ENCODE data around the gene HECW1. TPM values are rescaled to one million over a fixed set of nuclear protein-coding genes. Genes with fewer than 3 reads are reported as not detected.

The HECW1 gene
- total and polyA plus RNA-seq, 2 of the 8 experiments (the other 6 are each of a cell fraction or from before 2014, with no cell fraction given) = 2.9 to 12.7 TPM

DNA sequence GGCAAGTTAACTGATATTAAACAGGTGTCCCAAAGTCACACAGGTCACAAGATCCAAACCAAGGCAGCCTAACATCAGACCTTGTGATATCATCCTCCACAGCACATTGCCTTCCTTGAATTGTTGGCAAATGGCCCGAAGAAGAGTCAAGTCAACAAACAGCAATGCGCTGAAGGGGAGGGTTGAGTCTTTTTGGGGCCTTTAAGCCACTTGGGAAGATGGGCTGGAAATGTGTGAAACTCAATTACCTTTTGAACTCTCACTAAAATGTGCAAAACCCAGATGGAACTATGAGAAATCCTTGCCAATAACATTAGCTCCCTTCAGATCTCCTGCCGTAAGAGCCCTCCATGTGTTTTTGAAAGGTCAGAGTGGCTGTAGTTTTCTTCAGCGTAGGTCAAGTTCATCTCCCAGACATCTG is 422.6 kb downstream of the HECW1 start (continued):
- TF ChIP-seq ATF2 (IDR thresholded peaks at IDR 0.05; ENCODE audit: low read length) (no peak), TCF12 (IDR thresholded peaks at IDR 0.05; ENCODE audit: low read depth, low read length) (no peak), ASH2L (IDR thresholded peaks at IDR 0.05; ENCODE audit: low read length) (no peak), NRF1 (IDR thresholded peaks at IDR 0.05; ENCODE audit: low read depth, low read length) (no peak), SIRT6 (IDR thresholded peaks at IDR 0.05; ENCODE audit: low read length) (no peak), MAFK (IDR thresholded peaks at IDR 0.05; ENCODE audit: low read depth, low read length) (no peak), CHD1 (IDR thresholded peaks at IDR 0.05; ENCODE audit: low read depth, low read length) (no peak), CBX8 (IDR thresholded peaks at IDR 0.05; ENCODE audit: borderline replicate concordance, low read depth, low read length) (no peak)

Measured in H1 (cell line).